Stimulated activated CD4-positive, alpha-beta T cell treated with anti-CD3 and anti-CD28 coated beads, Interleukin-4, amount 100 ng/mL, for 1 hour (primary cell): Measurements from ENCODE around the gene C11orf68.

Experiments
- DNase-seq: peaks from one replicate; pipeline ENCODE4 v3.0.0-alpha.2; 2020

Gene C11orf68

GRCh38 chr11:65870307-65870658 lies 48.6 kb downstream of the C11orf68 start:
- DNase-seq: no peak

- no peak for DNase-seq
Measured at GRCh38 chr11:65869643-65870306, 49.1 kb downstream of the C11orf68 start.

- no peak for DNase-seq
Measured at GRCh38 chr11:65868907-65869306, 50.0 kb downstream of the C11orf68 start.

- peak; percentile 44 for DNase-seq
Measured at GRCh38 chr11:65868076-65868667, 50.7 kb downstream of the C11orf68 start.

GRCh38 chr11:65867284-65868071 lies 51.4 kb downstream of the C11orf68 start:
- DNase-seq: peak; percentile 37
